Immature natural killer cell (primary cell): ENCODE data around the gene SORCS1. TPM values are rescaled to one million over a fixed set of nuclear protein-coding genes. Genes with fewer than 3 reads are reported as not detected.
A peak's percentile ranks its signal among the peaks of the same experiment; 100 is the strongest.

Source experiments
- DNase-seq, 3 donors: peaks; one replicate each; pipeline ENCODE4 v3.0.0; 2022; ENCODE audit warnings: mixed read lengths in 1 of 3
- H3K27ac Mint-ChIP-seq, 6 donors: one replicate each; pipeline ENCODE4 v1.8.0; 2020; ENCODE audit warnings: mixed read lengths in 6 of 6, mild to moderate bottlenecking in 5 of 6, inconsistent platforms in 4 of 6, moderate library complexity in 3 of 6
- H3K27me3 Mint-ChIP-seq, 3 donors: one replicate each; pipeline ENCODE4 v1.8.0; 2020 to 2021; ENCODE audit warnings: low read depth in 3 of 3, mild to moderate bottlenecking in 3 of 3, mixed read lengths in 3 of 3, moderate library complexity in 3 of 3, inconsistent platforms in 1 of 3
- H3K36me3 Mint-ChIP-seq, 3 donors: one replicate each; pipeline ENCODE4 v1.8.0; 2020; ENCODE audit warnings: mixed read lengths in 3 of 3, inconsistent platforms in 2 of 3, mild to moderate bottlenecking in 2 of 3
- H3K4me1 Mint-ChIP-seq, 2 donors: one replicate each; pipeline ENCODE4 v1.8.0; 2020; ENCODE audit warnings: inconsistent platforms in 2 of 2, mild to moderate bottlenecking in 2 of 2, mixed read lengths in 2 of 2, moderate library complexity in 1 of 2
- H3K4me3 Mint-ChIP-seq, 5 donors: one replicate each; pipeline ENCODE4 v1.8.0; 2020; ENCODE audit warnings: mild to moderate bottlenecking in 5 of 5, mixed read lengths in 5 of 5, inconsistent platforms in 3 of 5, moderate library complexity in 3 of 5
- H3K9me3 Mint-ChIP-seq, 6 donors: one replicate each; pipeline ENCODE4 v1.8.0; 2020; ENCODE audit warnings: mild to moderate bottlenecking in 6 of 6, mixed read lengths in 6 of 6, inconsistent platforms in 4 of 6, moderate library complexity in 3 of 6
- polyA plus RNA-seq, 3 donors: library from polyadenylated mRNA; unstranded; fragments of 300-500 nt; fragmentation: Illumina TruSeq; gene quantifications; one replicate each; pipeline ENCODE4 v1.2.3, GENCODE V29; 2021

Gene SORCS1
- polyA plus RNA-seq, 3 donors from 2014 or later: not detected

DNA sequence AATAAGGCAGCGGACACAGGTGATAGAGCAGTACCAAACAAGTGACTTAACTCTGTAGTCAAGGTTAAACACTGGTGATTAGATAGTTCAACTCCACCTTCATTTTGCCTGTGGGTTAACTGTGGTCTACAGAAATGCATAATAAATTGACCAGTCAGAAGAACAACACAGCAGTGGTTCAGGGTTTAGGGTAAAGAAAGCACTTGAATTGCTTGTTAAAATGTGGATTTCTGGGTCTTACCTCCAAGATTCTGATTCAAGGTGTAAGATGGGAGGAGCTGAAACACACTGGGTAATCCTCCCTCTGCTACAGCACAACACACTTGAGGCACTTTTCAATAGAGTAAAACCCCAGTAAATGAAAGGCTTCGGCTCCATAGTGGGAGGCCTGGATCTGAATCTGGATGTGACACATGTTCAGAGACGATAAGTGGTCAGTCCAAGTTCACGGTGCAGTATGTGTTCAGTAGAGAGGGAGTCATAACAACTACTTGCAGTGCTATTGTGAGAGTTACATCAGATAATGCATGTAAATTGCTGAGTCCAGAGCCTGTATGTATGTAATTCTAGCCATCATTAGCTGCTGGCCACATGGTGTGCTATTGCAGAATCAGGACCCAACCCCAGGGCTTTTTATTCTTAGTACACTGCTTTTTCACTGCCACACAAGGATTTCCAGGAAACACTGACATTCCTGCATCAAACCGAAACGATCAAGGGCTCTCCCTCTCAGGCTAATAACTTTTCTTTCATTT is 141.7 kb downstream of the SORCS1 start:
- no peak for DNase-seq
- Mint-ChIP-seq H3K27ac (no peak overlapping the region), H3K9me3 (peaks cover 0 to 2% (median 0%) of the 10 kb centered on the region in 6 donors), H3K4me3 (no peak overlapping the region), H3K4me1 (peaks cover 0 to 2% of the 10 kb centered on the region in 2 donors), H3K36me3 (no peaks in the 10 kb centered on the region), H3K27me3 (peaks cover 0 to 3% (median 2%) of the 10 kb centered on the region in 3 donors)

DNA sequence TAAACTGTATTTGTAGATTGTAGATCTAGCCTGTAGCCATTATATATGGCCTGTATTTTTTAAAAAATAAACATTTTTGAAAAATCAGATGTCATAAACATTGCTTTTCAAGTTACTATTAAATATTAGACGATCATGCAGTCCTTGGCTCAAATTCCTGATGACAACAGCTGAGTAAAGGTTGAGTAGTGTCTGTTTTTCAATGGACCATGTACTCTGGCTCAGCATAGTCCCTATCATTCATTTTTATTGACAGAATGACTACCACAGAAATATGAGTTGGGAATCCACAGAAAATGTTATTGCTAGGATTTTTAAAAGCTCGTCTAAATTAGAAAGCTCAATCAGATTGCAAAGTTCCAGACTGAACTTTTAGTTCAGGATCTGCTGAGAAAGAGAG is 145.4 kb downstream of the SORCS1 start:
- Mint-ChIP-seq H3K4me3 (no peak overlapping the region), H3K36me3 (peaks cover 0 to 3% (median 0%) of the 10 kb centered on the region in 3 donors), H3K27ac (no peak overlapping the region), H3K4me1 (no peaks in the 10 kb centered on the region), H3K9me3 (peaks cover 0 to 6% (median 0%) of the 10 kb centered on the region in 6 donors), H3K27me3 (peaks cover 0 to 1% (median 0%) of the 10 kb centered on the region in 3 donors)
- DNase-seq: no peak

DNA sequence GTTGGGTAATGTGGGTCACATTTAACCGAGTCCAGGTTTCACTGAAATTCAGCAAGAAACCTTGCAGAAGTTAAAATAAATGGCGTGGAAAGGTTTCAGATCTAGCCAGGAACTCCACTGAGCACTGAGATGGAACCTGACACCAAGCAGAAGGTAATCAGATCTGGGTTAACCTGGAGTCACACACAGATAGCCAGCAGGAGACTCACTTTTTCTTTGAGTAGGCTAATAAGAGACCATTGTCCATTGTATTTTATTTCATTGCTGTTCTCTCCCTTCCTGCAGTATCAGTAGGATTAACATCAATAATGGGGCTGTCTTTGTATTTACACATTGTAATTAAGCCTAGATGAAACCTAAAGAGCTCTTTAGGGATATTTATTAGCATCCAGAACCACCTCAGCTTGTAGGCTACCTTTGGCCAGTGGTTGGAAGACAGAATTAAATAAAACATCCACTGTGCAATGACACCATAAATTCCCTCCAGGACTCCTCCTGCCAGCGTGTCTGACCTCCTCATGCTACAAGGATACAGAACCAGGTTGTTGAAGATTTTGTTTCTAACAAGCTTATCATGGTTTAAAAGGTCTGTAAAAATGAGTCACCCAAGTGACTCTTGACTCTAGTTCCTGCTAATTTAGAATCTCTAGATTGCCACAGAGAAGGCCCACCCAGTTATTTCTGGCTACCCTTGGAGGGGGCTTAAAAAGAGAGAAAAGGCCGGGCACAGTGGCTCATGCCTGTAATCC is 151.1 kb downstream of the SORCS1 start:
- peaks cover 0 to 6% (median 0%) of the 10 kb centered on the region in 6 donors for H3K9me3 Mint-ChIP-seq
- no peak overlapping the region for H3K27ac Mint-ChIP-seq
- H3K27me3 Mint-ChIP-seq: peaks cover 0 to 2% (median 1%) of the 10 kb centered on the region in 3 donors
- no peak for DNase-seq
- peaks cover 0 to 3% (median 0%) of the 10 kb centered on the region in 3 donors for H3K36me3 Mint-ChIP-seq
- no peak overlapping the region for H3K4me3 Mint-ChIP-seq
- no peaks in the 10 kb centered on the region for H3K4me1 Mint-ChIP-seq

DNA sequence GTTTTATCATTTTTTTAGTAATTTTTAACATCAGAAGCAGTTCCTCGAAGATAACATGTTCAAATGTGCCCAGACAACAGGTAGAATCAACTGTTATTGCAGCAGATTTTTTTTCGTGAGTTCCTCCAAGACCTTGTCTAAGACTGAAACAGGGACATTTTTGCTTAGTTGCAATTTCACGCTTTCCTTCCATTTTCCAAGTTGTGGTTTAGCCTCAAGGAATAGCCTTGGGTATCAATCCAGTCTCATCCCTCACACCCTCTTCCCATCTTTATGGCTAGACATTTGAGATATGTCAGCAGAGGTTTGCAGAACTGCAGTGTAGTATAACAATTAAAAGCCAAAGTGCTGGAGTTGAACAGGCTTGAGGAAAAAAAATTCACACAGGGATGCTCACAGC is 152.5 kb downstream of the SORCS1 start:
- no peak overlapping the region for H3K27ac Mint-ChIP-seq
- no peak overlapping the region for H3K4me3 Mint-ChIP-seq
- peaks cover 0 to 6% (median 0%) of the 10 kb centered on the region in 6 donors for H3K9me3 Mint-ChIP-seq
- peaks cover 0 to 2% (median 1%) of the 10 kb centered on the region in 3 donors for H3K27me3 Mint-ChIP-seq
- peaks cover 0 to 3% (median 0%) of the 10 kb centered on the region in 3 donors for H3K36me3 Mint-ChIP-seq
- DNase-seq: no peak
- no peaks in the 10 kb centered on the region for H3K4me1 Mint-ChIP-seq

DNA sequence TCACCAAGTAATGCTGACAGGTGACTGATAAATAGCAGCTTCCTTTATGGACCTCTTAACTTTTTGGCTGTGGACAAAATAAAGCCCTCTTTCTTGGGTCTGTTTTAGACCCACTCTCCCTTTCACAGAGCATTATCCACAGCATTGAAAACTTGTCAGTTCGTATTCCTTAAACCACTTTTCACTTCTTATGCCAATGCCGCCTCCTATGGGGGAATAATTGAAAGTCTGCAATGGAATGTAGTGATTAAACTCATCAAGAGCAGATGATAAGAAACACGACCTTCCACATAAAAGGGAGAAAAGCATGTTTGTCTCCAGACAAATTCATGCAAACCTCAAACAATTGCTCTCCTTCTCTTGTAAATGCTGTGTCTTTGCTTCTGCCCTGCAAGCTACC is 153.4 kb downstream of the SORCS1 start:
- Mint-ChIP-seq H3K4me1 (no peaks in the 10 kb centered on the region), H3K36me3 (peaks cover 0 to 3% (median 0%) of the 10 kb centered on the region in 3 donors), H3K9me3 (peaks cover 0 to 3% (median 0%) of the 10 kb centered on the region in 6 donors), H3K27ac (no peak overlapping the region), H3K4me3 (no peak overlapping the region), H3K27me3 (peaks cover 0 to 2% (median 1%) of the 10 kb centered on the region in 3 donors)
- DNase-seq: no peak

DNA sequence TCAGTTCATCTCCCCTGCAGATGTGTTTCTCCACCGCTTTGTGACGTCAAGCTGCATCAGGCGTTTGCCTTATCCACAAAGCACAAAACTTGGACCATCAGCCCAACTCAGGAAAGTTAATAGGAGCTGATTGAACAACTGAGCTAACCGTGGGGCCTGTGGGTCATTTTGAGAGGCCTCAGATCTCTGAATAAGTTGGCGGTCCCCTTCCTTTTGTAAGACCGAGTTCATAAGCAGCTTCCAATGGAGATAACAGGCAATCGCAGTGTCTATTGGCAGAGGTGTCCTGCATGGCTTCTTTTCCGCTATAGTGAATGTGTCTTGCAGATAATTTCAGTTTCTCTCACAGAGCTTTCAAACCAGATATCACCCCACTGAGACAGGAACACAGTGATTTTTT is 154.0 kb downstream of the SORCS1 start:
- Mint-ChIP-seq H3K27ac (no peak overlapping the region), H3K9me3 (no peaks in the 10 kb centered on the region), H3K27me3 (peaks cover 0 to 2% (median 1%) of the 10 kb centered on the region in 3 donors), H3K4me3 (no peak overlapping the region), H3K36me3 (peaks cover 0 to 3% (median 0%) of the 10 kb centered on the region in 3 donors), H3K4me1 (no peaks in the 10 kb centered on the region)
- no peak for DNase-seq

DNA sequence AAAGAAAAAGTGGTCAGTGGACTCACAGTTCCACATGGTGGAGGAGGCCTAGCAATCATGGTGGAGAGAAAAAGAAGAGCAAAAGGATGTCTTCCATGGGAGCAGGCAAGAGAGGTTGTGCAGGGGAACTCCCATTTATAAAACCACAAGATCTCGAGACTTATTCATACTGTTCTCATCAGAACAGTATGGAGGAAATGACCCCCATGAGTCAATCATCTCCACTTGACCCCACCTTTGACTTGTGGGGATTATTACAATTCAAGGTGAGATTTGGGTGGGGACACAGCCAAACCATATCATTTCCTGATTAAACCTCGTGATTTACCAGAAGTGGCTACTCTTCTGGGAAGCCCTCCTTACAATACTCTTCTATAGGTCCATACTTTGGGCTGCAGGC is 160.1 kb downstream of the SORCS1 start:
- no peak for DNase-seq
- H3K4me1 Mint-ChIP-seq: peaks cover 15 to 21% of the 10 kb centered on the region in 2 donors
- peak overlapping the region in 2 of 5 donors; percentile 24 to 25 for H3K4me3 Mint-ChIP-seq
- H3K36me3 Mint-ChIP-seq: peaks cover 0 to 4% (median 2%) of the 10 kb centered on the region in 3 donors
- peaks cover 0 to 3% (median 0%) of the 10 kb centered on the region in 6 donors for H3K9me3 Mint-ChIP-seq
- H3K27me3 Mint-ChIP-seq: peaks cover 0 to 1% (median 0%) of the 10 kb centered on the region in 3 donors
- peak overlapping the region in 2 of 6 donors; percentile 22 to 41 for H3K27ac Mint-ChIP-seq

DNA sequence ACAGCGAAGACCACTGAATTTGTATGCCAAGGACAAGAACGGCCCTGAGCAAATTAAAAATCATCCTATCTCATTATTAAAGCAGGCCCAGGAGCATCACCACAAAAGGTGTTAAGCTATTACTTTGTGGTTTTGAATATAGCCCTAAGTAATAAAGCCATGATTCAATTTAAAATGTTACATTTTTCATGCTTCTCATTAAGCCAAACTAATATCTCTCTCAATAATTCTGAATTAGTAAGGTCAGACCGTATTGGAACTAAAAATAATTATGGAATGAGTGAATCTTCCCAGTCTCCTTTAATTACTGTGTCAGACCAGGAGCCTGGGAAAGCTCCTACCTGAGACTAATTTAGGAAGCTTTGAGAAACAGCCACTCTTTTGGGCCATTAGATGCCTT is 162.4 kb downstream of the SORCS1 start:
- Mint-ChIP-seq H3K36me3 (peaks cover 0 to 4% (median 2%) of the 10 kb centered on the region in 3 donors), H3K4me1 (peaks cover 15 to 21% of the 10 kb centered on the region in 2 donors), H3K27ac (no peak overlapping the region), H3K27me3 (peaks cover 0 to 1% (median 0%) of the 10 kb centered on the region in 3 donors), H3K4me3 (no peak overlapping the region), H3K9me3 (peaks cover 0 to 5% (median 0%) of the 10 kb centered on the region in 6 donors)
- DNase-seq: no peak

DNA sequence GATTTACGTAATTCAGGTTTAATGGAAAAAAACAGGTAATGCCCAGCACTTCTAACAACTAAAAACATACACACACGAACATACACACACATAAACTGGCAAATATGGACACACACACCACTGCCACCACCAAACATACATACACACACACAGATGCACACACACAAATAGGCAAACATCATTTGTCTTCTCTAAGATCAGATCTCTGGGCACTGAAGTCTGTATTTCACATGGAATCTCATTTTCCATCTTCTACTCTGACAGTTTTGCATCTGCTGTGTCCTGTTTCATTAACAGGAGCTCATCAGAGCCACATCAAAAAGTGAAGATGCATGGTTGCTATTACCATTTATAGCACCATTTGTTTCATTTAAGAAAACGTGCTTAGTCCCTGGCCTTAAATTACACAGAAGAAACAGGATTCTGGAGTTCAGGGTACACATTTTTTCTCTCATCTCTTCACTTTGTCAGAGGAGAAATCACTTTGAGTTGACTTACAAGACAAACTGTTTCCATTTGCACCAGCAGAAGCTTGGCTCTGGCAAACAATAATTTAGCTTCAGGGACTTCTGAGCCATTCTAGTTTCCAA is 165.3 kb downstream of the SORCS1 start:
- no peak overlapping the region for H3K4me3 Mint-ChIP-seq
- peaks cover 0 to 1% (median 0%) of the 10 kb centered on the region in 3 donors for H3K27me3 Mint-ChIP-seq
- DNase-seq: no peak
- H3K36me3 Mint-ChIP-seq: peaks cover 0 to 4% (median 2%) of the 10 kb centered on the region in 3 donors
- H3K9me3 Mint-ChIP-seq: peaks cover 0 to 5% (median 0%) of the 10 kb centered on the region in 6 donors
- H3K27ac Mint-ChIP-seq: no peak overlapping the region
- peaks cover 8 to 10% of the 10 kb centered on the region in 2 donors for H3K4me1 Mint-ChIP-seq

DNA sequence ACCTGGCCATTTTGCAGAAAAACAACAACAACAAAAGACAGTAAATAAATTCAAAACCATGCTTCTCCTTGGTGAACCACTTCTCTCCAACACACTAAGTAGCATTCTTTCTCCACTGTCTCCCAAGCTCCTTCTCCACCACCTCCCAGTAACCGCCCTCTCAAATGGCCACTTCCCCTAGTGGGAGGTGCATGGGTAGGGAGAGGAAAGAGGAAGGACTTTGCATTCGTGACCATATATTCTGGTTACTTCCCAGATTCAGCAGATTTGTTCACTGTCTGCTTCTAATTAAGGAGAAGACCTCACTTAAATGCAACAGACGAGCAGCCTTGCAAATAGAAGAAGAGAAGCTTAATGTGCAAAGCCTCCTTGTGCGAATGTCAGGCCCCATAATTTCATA is 166.8 kb downstream of the SORCS1 start:
- no peak overlapping the region for H3K4me3 Mint-ChIP-seq
- peaks cover 0 to 5% (median 0%) of the 10 kb centered on the region in 6 donors for H3K9me3 Mint-ChIP-seq
- no peaks in the 10 kb centered on the region for H3K36me3 Mint-ChIP-seq
- H3K27ac Mint-ChIP-seq: no peak overlapping the region
- H3K4me1 Mint-ChIP-seq: no peaks in the 10 kb centered on the region
- DNase-seq: no peak
- H3K27me3 Mint-ChIP-seq: peaks cover 0 to 1% (median 0%) of the 10 kb centered on the region in 3 donors

DNA sequence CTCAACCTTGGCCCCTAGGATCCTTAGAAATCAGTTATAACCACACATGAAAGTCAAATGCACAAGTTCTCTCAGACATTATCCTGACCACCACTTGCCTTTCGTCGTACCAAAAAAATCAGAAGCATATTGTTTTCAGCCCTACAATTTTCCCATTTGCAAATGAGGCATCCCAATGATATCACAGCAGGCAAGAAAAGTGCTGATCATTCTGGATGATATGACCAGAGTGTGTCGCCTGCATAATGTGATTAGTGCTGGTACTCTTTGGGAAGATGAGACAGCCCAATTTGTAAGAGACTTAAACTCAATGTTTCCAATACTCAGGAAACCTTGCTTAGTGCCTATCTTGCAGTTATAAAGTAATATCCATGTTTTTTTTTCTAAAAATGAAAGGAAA is 168.0 kb downstream of the SORCS1 start:
- no peak for DNase-seq
- Mint-ChIP-seq H3K4me1 (no peaks in the 10 kb centered on the region), H3K27ac (no peak overlapping the region), H3K36me3 (no peaks in the 10 kb centered on the region), H3K27me3 (peaks cover 0 to 1% (median 0%) of the 10 kb centered on the region in 3 donors), H3K9me3 (peaks cover 0 to 5% (median 0%) of the 10 kb centered on the region in 6 donors), H3K4me3 (no peak overlapping the region)

DNA sequence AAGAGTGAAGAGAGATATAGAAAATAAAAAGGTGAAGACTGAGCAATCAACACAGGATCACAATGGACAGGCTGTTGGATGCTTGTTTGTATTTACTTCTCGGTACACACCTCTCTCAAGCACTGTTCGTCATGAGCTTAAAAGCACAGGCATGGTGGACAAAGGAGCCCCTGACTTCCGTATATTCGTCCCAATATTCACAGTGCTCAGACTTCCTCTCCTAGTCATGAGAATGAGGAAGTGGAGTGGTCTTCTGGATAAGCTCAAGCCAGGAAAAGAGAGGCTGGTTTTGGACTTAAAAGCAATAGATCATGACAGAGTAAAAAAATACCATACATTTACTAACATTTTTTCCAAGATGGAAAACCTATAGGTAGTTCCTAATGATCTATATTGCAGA is 172.5 kb downstream of the SORCS1 start:
- no peak overlapping the region for H3K4me3 Mint-ChIP-seq
- H3K4me1 Mint-ChIP-seq: no peaks in the 10 kb centered on the region

DNA sequence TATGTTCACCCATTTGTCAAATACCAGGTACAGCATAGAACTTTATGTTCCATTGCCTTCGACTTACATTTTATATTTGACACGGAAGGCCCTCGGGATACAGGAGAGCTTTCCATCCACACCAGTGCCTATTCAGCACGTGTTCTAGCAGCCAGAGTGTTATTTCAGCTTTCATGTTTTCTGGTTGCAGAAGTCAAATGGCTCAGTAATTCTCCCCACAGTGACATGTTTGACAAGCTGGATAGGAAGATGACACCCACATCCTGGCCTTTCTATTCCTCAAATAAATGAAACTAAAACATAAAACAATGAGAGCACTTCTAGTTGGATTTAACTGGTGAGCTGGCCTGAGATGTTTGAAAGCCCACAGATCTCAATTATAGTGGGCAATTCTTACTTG is 173.4 kb downstream of the SORCS1 start:
- H3K4me3 Mint-ChIP-seq: no peak overlapping the region
- no peaks in the 10 kb centered on the region for H3K4me1 Mint-ChIP-seq
- H3K36me3 Mint-ChIP-seq: peaks cover 0 to 4% (median 0%) of the 10 kb centered on the region in 3 donors
- no peaks in the 10 kb centered on the region for H3K9me3 Mint-ChIP-seq
- DNase-seq: no peak
- H3K27me3 Mint-ChIP-seq: peaks cover 1 to 6% (median 1%) of the 10 kb centered on the region in 3 donors
- no peak overlapping the region for H3K27ac Mint-ChIP-seq

More for the DNA sequence above, 172.5 kb downstream of the SORCS1 start:
- no peak overlapping the region for H3K27ac Mint-ChIP-seq
- peaks cover 1 to 6% (median 1%) of the 10 kb centered on the region in 3 donors for H3K27me3 Mint-ChIP-seq
- no peak for DNase-seq
- H3K36me3 Mint-ChIP-seq: peaks cover 0 to 4% (median 0%) of the 10 kb centered on the region in 3 donors
- no peaks in the 10 kb centered on the region for H3K9me3 Mint-ChIP-seq
